Keratinocyte (primary cell): ENCODE measurements around the gene SUPT5H. TPM values are rescaled to one million over a fixed set of nuclear protein-coding genes. Genes with fewer than 3 reads are reported as not detected.

Source experiments
- DNase-seq: peaks from one replicate; pipeline ENCODE4 v3.0.0-alpha.2; 2011; ENCODE audit warnings: low read depth, missing footprints, low spot score
- FAIRE-seq: peaks from 2 replicates; lab custom pipeline; 2011; peaks lifted over from hg19 to GRCh38; lab: Jason Lieb, UNC
- H2AFZ ChIP-seq: 2 replicates; pipeline ENCODE4 v1.6.0; 2012; ENCODE audit warnings: low read length, control low read depth, inconsistent platforms; ENCODE audit not compliant: control insufficient read depth
- H3K27ac ChIP-seq: 2 replicates; pipeline ENCODE4 v1.5.1; 2011; ENCODE audit warnings: low read length; ENCODE audit not compliant: control insufficient read depth, insufficient read depth
- H3K27me3 ChIP-seq: 3 replicates; pipeline ENCODE4 v1.6.0; 2011; ENCODE audit warnings: low read length; ENCODE audit not compliant: control insufficient read depth, insufficient read depth; ENCODE audit errors: extremely low read depth
- H3K36me3 ChIP-seq, 2 experiments: 2 replicates in 1 of 2; 3 replicates in 1 of 2; pipeline ENCODE4 v1.5.1; 2011; ENCODE audit warnings: low read length in 2 of 2, mild to moderate bottlenecking in 1 of 2; ENCODE audit not compliant: control insufficient read depth in 2 of 2, insufficient read depth in 2 of 2; ENCODE audit errors: extremely low read depth in 1 of 2
- H3K4me1 ChIP-seq: 3 replicates; pipeline ENCODE4 v1.5.1; 2011; ENCODE audit warnings: low read length; ENCODE audit not compliant: control insufficient read depth, insufficient read depth; ENCODE audit errors: extremely low read depth
- H3K4me2 ChIP-seq: 3 replicates; pipeline ENCODE4 v1.6.0; 2011; ENCODE audit warnings: low read depth, low read length; ENCODE audit not compliant: control insufficient read depth, insufficient read depth; ENCODE audit errors: extremely low read depth
- H3K4me3 ChIP-seq, 3 experiments: fragments of 200-600 bp in 1 of 3; sonication (generic) in 1 of 3; 2 replicates in 2 of 3; 3 replicates in 1 of 3; pipeline ENCODE4 v1.5.1; 2011 to 2016; ENCODE audit warnings: low read length in 3 of 3, mild to moderate bottlenecking in 3 of 3, control low read depth in 2 of 3, inconsistent platforms in 1 of 3, low read depth in 1 of 3, mixed read lengths in 1 of 3, mixed run types in 1 of 3, moderate library complexity in 1 of 3; ENCODE audit not compliant: control insufficient read depth in 2 of 3, insufficient read depth in 2 of 3; ENCODE audit errors: extremely low read depth in 1 of 3
- H3K79me2 ChIP-seq: 2 replicates; pipeline ENCODE4 v1.6.0; 2012; ENCODE audit warnings: low read length; ENCODE audit not compliant: control insufficient read depth, insufficient read depth
- H3K9ac ChIP-seq: 3 replicates; pipeline ENCODE4 v1.6.0; 2011; ENCODE audit warnings: low read length; ENCODE audit not compliant: control insufficient read depth, insufficient read depth; ENCODE audit errors: extremely low read depth
- H3K9me1 ChIP-seq: 3 replicates; pipeline ENCODE4 v1.6.0; 2011; ENCODE audit warnings: low read length; ENCODE audit not compliant: control insufficient read depth, insufficient read depth; ENCODE audit errors: extremely low read depth
- H3K9me3 ChIP-seq: 2 replicates; pipeline ENCODE4 v1.5.1; 2012; ENCODE audit warnings: low read depth, low read length; ENCODE audit not compliant: control insufficient read depth
- H4K20me1 ChIP-seq: 3 replicates; pipeline ENCODE4 v1.6.0; 2011; ENCODE audit warnings: low read length; ENCODE audit not compliant: control insufficient read depth, insufficient read depth; ENCODE audit errors: extremely low read depth
- EZH2 ChIP-seq: IDR thresholded peaks from one replicate; pipeline ENCODE4 v1.6.1; 2012; ENCODE audit warnings: inconsistent platforms, mild to moderate bottlenecking, low read length, moderate library complexity
- dilution Hi-C: fragments of 300-500 bp; cut with MboI; formaldehyde crosslinking; loops from one replicate; pipeline ENCODE4 v1.7.0; 2020; ENCODE audit warnings: low sequenced_read_pairs; ENCODE audit not compliant: extremely low pct_ligation_motif_present
- polyA plus RNA-seq, 5 experiments: library from polyadenylated mRNA; depleted of rRNA in 3 of 5; stranded (reverse) in 3 of 5; stranded (forward) in 1 of 5; unstranded in 1 of 5; fragments of >200 nt; gene quantifications; 1 replicate in 1 of 5; 2 replicates in 3 of 5; 3 replicates in 1 of 5; pipeline versions ENCODE4 v1.2.1 to v1.2.3, GENCODE V29; 2011 to 2012; ENCODE audit warnings: missing spikeins in 2 of 5, low read depth in 1 of 5, low replicate concordance in 1 of 5
- TF ChIP-seq, protein P1 (sequence below), 3 experiments: IDR thresholded peaks in 1 of 3; conservative IDR thresholded peaks in 1 of 3; optimal IDR thresholded peaks in 1 of 3; 2 replicates in 2 of 3; 3 replicates in 1 of 3; pipeline versions ENCODE3 to v1.5.1; 2011; ENCODE audit warnings: low read length in 3 of 3, mild to moderate bottlenecking in 3 of 3, moderate library complexity in 2 of 3, control low read depth in 1 of 3, inconsistent platforms in 1 of 3; ENCODE audit not compliant: insufficient read depth in 2 of 3; ENCODE audit errors: extremely low read depth in 1 of 3

SUPT5H gene
- polyA plus RNA-seq, 1 donor (not counting 4 experiments of a cell fraction or from before 2014, with no cell fraction given): 63.2 TPM

DNA sequence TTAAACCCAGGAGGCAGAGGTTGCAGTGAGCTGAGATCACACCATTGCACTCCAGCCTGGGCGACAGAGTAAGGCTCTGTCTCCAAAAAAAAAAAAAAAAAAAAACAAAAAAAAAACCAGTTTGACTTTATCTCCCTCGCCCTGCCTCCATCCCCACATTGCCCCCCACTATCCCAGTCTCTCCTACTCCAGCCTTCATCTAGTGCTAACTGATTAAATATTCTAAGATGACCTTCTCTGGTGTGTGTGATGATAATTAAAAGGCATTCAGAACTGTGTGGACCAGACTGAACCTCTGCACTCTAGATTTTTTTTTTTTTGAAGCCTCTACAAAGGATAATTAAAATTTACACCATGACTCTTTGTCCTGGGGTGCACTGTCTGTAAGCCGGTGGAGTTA is 47.4 kb downstream of the SUPT5H start:
- Histone ChIP-seq H4K20me1 (no peaks in the 10 kb centered on the region), H3K4me3 (no peak overlapping the region), H3K36me3 (peaks cover 19 to 29% of the 10 kb centered on the region in 2 experiments), H3K27me3 (peaks cover 6% of the 10 kb centered on the region), H3K9ac (no peak overlapping the region), H3K79me2 (no peaks in the 10 kb centered on the region), H3K9me1 (no peaks in the 10 kb centered on the region), H3K27ac (no peak overlapping the region), H3K4me1 (peaks cover 5% of the 10 kb centered on the region), H3K4me2 (no peak overlapping the region), H2AFZ (no peak overlapping the region), H3K9me3 (no peaks in the 10 kb centered on the region)
- dilution Hi-C loops: no loop called here
- FAIRE-seq (no peak), DNase-seq (no peak)
- TF ChIP-seq EZH2: no peak
- TF ChIP-seq, protein P1, sequence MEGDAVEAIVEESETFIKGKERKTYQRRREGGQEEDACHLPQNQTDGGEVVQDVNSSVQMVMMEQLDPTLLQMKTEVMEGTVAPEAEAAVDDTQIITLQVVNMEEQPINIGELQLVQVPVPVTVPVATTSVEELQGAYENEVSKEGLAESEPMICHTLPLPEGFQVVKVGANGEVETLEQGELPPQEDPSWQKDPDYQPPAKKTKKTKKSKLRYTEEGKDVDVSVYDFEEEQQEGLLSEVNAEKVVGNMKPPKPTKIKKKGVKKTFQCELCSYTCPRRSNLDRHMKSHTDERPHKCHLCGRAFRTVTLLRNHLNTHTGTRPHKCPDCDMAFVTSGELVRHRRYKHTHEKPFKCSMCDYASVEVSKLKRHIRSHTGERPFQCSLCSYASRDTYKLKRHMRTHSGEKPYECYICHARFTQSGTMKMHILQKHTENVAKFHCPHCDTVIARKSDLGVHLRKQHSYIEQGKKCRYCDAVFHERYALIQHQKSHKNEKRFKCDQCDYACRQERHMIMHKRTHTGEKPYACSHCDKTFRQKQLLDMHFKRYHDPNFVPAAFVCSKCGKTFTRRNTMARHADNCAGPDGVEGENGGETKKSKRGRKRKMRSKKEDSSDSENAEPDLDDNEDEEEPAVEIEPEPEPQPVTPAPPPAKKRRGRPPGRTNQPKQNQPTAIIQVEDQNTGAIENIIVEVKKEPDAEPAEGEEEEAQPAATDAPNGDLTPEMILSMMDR (optimal IDR thresholded peaks at IDR 0.05 in 1 of 3, IDR thresholded peaks at IDR 0.05 in 1 of 3, conservative IDR thresholded peaks at IDR 0.05 in 1 of 3; ENCODE audit: extremely low read depth in 1 of 3, insufficient read depth in 2 of 3, low read length in 3 of 3): no peak

GRCh38 chr19:39494661-39495060 is 49.3 kb downstream of the SUPT5H start:
- no peak for FAIRE-seq
- peaks cover 8 to 14% of the 10 kb centered on the region in 2 experiments for H3K36me3 ChIP-seq
- H4K20me1 ChIP-seq: no peaks in the 10 kb centered on the region
- no peaks in the 10 kb centered on the region for H3K79me2 ChIP-seq
- peaks cover 10% of the 10 kb centered on the region for H3K4me1 ChIP-seq
- H3K27me3 ChIP-seq: peaks cover 25% of the 10 kb centered on the region
- dilution Hi-C loops: no loop called here
- DNase-seq: no peak
- H3K9ac ChIP-seq: no peak overlapping the region
- no peaks in the 10 kb centered on the region for H3K9me3 ChIP-seq
- no peak overlapping the region for H2AFZ ChIP-seq
- H3K9me1 ChIP-seq: no peaks in the 10 kb centered on the region
- H3K4me2 ChIP-seq: no peak overlapping the region
- H3K4me3 ChIP-seq: no peak overlapping the region
- no peak overlapping the region for H3K27ac ChIP-seq
- TF ChIP-seq, protein P1 (optimal IDR thresholded peaks at IDR 0.05 in 1 of 3, IDR thresholded peaks at IDR 0.05 in 1 of 3, conservative IDR thresholded peaks at IDR 0.05 in 1 of 3; ENCODE audit: extremely low read depth in 1 of 3, insufficient read depth in 2 of 3, low read length in 3 of 3): no peak
- TF ChIP-seq EZH2: no peak
